ENCODE data around the gene HMGN3. TPM values are rescaled to one million over a fixed set of nuclear protein-coding genes. Genes with fewer than 3 reads are reported as not detected.
A peak's percentile ranks its signal among the peaks of the same experiment; 100 is the strongest.

The HMGN3 gene
- total RNA-seq, 2 experiments from 2014 or later, result 45.6 to 49.4 TPM

DNA sequence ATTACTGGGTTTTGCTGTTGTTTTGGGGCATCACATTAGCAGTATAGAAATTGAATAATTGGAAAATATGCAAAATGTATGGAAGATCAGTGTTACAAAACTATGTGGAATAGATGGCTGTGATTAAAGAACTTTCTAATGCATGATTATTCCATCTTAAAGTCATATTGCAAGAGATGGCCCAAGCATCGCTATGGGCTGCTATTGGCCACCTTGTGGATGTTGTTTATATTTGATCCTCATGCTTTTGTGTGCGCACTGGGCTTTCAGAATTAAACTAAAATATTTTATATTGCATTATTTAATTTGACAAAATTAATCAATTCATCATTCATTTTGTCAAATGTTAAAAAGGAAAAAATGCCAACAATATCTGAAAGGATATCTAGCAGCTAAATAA, 16.1 kb upstream of the HMGN3 start:
- Mint-ChIP-seq H3K36me3 (ENCODE audit: low read depth) (no peaks in the 10 kb centered on the region), H3K27me3 (no peaks in the 10 kb centered on the region), H3K4me3 (no peak overlapping the region), H3K27ac (no peak overlapping the region), H3K9me3 (peaks cover 8% of the 10 kb centered on the region), H3K4me1 (ENCODE audit: low read depth) (no peaks in the 10 kb centered on the region)
- CTCF ChIA-PET, result interaction anchor here (0.6 to 1.0 kb wide), 2 partner anchors 131 to 173 kb away, joined by 3 read pairs; partner anchors contain the start of gene PHIP
- ATAC-seq (no peak), DNase-seq (no peak)
- TF ChIP-seq, protein P1, sequence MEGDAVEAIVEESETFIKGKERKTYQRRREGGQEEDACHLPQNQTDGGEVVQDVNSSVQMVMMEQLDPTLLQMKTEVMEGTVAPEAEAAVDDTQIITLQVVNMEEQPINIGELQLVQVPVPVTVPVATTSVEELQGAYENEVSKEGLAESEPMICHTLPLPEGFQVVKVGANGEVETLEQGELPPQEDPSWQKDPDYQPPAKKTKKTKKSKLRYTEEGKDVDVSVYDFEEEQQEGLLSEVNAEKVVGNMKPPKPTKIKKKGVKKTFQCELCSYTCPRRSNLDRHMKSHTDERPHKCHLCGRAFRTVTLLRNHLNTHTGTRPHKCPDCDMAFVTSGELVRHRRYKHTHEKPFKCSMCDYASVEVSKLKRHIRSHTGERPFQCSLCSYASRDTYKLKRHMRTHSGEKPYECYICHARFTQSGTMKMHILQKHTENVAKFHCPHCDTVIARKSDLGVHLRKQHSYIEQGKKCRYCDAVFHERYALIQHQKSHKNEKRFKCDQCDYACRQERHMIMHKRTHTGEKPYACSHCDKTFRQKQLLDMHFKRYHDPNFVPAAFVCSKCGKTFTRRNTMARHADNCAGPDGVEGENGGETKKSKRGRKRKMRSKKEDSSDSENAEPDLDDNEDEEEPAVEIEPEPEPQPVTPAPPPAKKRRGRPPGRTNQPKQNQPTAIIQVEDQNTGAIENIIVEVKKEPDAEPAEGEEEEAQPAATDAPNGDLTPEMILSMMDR (IDR thresholded peaks at IDR 0.05), result no peak
- POLR2A ChIA-PET, result no interaction called here
- intact Hi-C loops (cut with micrococcal nuclease), result no loop called here

DNA sequence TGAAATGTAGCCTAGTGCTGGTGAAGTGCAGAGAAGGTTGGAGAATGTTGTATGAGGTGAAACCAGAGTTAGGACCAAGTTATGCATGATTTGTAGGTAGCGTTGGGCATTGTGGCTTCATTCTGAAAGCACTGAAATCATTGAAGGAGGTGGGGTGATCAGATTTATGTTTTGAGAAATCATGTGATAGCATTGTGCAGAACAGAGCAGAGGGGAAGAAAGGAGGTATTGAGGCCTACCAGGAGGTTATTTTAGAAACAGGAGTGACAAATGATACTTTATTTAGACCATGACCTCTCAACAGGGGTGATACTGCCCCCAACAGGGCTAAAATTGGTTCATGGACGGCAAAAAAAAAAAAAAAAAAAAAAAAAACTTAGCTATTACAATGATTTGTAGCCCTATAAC, 15.6 kb upstream of the HMGN3 start:
- no peak overlapping the region for H3K4me3 Mint-ChIP-seq
- peaks cover 6% of the 10 kb centered on the region for H3K9me3 Mint-ChIP-seq
- TF ChIP-seq, protein P1 (IDR thresholded peaks at IDR 0.05), result peak; percentile 49
- intact Hi-C loops (cut with micrococcal nuclease), result no loop called here
- DNase-seq (peak; percentile 33), ATAC-seq (no peak)
- ChIA-PET POLR2A (no interaction called here), CTCF (interaction anchor here (0.6 to 1.0 kb wide), 2 partner anchors 131 to 172 kb away, joined by 3 read pairs; partner anchors contain the start of gene PHIP)
- H3K27ac Mint-ChIP-seq, result no peak overlapping the region
- no peaks in the 10 kb centered on the region for H3K4me1 Mint-ChIP-seq (ENCODE audit: low read depth)
- no peaks in the 10 kb centered on the region for H3K36me3 Mint-ChIP-seq (ENCODE audit: low read depth)
- H3K27me3 Mint-ChIP-seq, result peaks cover under 1% of the 10 kb centered on the region

DNA sequence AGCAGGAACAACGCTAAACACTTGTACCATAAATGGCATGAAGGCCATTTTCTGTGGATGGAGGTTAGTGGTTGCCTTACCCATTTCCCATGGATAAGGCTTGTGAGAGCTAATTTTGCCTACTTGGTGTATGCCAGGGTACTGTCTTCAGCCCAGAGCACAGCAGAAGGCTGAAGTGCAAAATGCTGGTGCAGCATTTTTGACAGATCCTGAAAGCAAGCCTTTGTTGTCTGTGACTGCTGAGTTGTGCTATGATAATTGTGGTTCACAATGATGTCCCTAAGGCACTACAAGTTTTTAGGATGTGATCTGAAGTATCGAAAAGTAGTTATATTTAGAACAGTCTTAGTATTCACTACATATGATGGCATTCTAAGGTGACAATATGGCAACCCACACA, 14.7 kb upstream of the HMGN3 start:
- no peaks in the 10 kb centered on the region for H3K36me3 Mint-ChIP-seq (ENCODE audit: low read depth)
- POLR2A ChIA-PET, result no interaction called here
- CTCF ChIA-PET, result interaction anchor here (0.6 kb wide), 1 partner anchor 14 kb away, joined by 3 read pairs; no protein-coding TSS in a partner anchor
- no peak for ATAC-seq
- no peaks in the 10 kb centered on the region for H3K9me3 Mint-ChIP-seq
- peaks cover 1% of the 10 kb centered on the region for H3K27me3 Mint-ChIP-seq
- H3K27ac Mint-ChIP-seq, result no peak overlapping the region
- TF ChIP-seq, protein P1 (IDR thresholded peaks at IDR 0.05), result no peak
- no peak for DNase-seq
- no peak overlapping the region for H3K4me3 Mint-ChIP-seq
- intact Hi-C loops (cut with micrococcal nuclease), result no loop called here
- no peaks in the 10 kb centered on the region for H3K4me1 Mint-ChIP-seq (ENCODE audit: low read depth)

DNA sequence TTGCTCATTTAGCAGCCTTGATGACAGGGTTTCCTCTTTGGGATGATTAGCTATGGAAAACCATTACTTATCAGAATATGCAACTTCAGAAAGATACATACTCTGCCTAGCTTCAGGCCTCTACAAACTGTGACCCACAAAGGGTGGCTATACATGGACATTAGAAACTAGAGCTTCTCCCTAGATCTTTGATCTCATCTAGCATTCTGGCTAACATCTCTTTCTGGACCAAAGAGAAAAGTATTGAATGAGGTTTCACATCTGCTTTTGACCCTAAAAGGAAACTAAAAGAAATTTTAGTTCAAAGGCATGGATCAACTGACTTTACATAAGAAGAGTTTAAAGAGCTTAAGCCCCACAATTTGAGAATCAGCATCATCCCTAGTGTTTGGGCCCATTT, 12.4 kb upstream of the HMGN3 start:
- no peaks in the 10 kb centered on the region for H3K4me1 Mint-ChIP-seq (ENCODE audit: low read depth)
- CTCF ChIA-PET, result no interaction called here
- H3K27ac Mint-ChIP-seq, result no peak overlapping the region
- DNase-seq (no peak), ATAC-seq (no peak)
- POLR2A ChIA-PET, result no interaction called here
- H3K4me3 Mint-ChIP-seq, result no peak overlapping the region
- TF ChIP-seq, protein P1 (IDR thresholded peaks at IDR 0.05), result no peak
- no peaks in the 10 kb centered on the region for H3K36me3 Mint-ChIP-seq (ENCODE audit: low read depth)
- no peaks in the 10 kb centered on the region for H3K9me3 Mint-ChIP-seq
- intact Hi-C loops (cut with micrococcal nuclease), result no loop called here
- peaks cover 1% of the 10 kb centered on the region for H3K27me3 Mint-ChIP-seq

DNA sequence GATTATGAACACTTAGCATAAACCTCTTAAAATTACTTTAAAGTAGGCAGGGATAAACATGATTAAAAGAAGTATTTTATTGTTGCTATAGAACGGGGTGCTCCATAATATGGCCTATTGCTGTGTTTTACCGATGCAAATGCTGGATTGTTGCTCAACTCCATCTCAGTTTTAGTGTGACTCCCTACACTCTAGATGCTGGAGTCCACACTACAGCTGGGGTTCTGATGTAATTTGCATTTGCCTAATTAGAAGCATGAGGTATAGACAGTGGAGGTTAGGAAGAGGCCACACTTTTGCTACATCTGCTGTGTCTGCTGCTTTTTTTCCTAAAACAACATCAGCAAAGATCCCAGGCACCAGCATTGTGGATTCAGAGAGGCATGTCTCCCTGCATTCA, 6.7 kb upstream of the HMGN3 start:
- peaks cover 1% of the 10 kb centered on the region for H3K27me3 Mint-ChIP-seq
- DNase-seq (no peak), ATAC-seq (no peak)
- intact Hi-C loops (cut with micrococcal nuclease), result no loop called here
- ChIA-PET CTCF (no interaction called here), POLR2A (no interaction called here)
- H3K36me3 Mint-ChIP-seq (ENCODE audit: low read depth), result no peaks in the 10 kb centered on the region
- no peaks in the 10 kb centered on the region for H3K4me1 Mint-ChIP-seq (ENCODE audit: low read depth)
- no peak overlapping the region for H3K4me3 Mint-ChIP-seq
- H3K27ac Mint-ChIP-seq, result no peak overlapping the region
- TF ChIP-seq, protein P1 (IDR thresholded peaks at IDR 0.05), result no peak
- H3K9me3 Mint-ChIP-seq, result no peaks in the 10 kb centered on the region
